ENCODE measurements around the gene PGA3.

GRCh38 chr11:61198948-61199523, 4.3 kb upstream of the PGA3 start:
- TF ChIP-seq REST (IDR thresholded peaks at IDR 0.05; ENCODE audit: insufficient replicate concordance, low read depth): no peak
- no peak for TF ChIP-seq CTCF (IDR thresholded peaks at IDR 0.05; ENCODE audit: insufficient read depth, low read length)

All from HL-60 (cell line).